NB4 (cell line): ENCODE results near the gene EWSR1.

Source experiments
- CTCF ChIP-seq: IDR thresholded peaks from one replicate; pipeline ENCODE4 v1.5.1; 2012; ENCODE audit warnings: low read depth, low read length
- POLR2A ChIP-seq: IDR thresholded peaks from 2 replicates; pipeline ENCODE4 v1.6.1; 2011; ENCODE audit warnings: mild to moderate bottlenecking; ENCODE audit not compliant: insufficient read length; ENCODE audit errors: extremely low read depth

- TF ChIP-seq POLR2A (no peak), CTCF (no peak)
These were observed 30.6 kb downstream of the EWSR1 start for GRCh38 chr22:29298641-29299040.
